DOHH2 (cell line): ENCODE data around the gene GBP4.

Source experiments
- EZH2phosphoT487 ChIP-seq: fragments of 200-600 bp; sonication (generic); IDR thresholded peaks from 2 replicates; pipeline ENCODE4 v1.6.1; 2017; ENCODE audit warnings: borderline replicate concordance, mild to moderate bottlenecking, antibody characterized with exemption, low read length, moderate library complexity, mixed read lengths
- TF ChIP-seq, protein P1 (sequence below): fragments of 200-600 bp; sonication (generic); IDR thresholded peaks from one replicate; pipeline ENCODE4 v1.5.1; 2014; ENCODE audit warnings: antibody characterized with exemption, mild to moderate bottlenecking, low read depth, low read length; ENCODE audit not compliant: poor library complexity, severe bottlenecking

DNA sequence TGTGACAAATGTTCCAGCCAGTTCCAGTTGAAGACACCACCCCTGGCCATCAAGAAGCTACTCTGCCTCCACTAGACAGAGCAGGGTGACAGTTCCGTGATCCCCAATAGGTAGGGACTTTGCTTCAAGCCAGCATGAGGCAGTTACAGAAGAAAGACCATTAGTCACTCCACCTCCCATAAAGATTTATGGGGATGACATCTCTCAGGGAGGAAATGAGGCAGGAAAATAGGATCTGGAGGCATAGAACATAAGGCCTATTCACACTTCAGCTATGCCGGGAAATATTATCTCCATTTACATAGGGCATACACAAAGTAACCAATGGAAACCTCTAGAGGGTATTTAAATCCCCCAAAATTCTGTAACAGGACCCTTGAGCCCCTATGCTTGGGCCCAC is 19.4 kb downstream of the GBP4 start:
- TF ChIP-seq, protein P1, sequence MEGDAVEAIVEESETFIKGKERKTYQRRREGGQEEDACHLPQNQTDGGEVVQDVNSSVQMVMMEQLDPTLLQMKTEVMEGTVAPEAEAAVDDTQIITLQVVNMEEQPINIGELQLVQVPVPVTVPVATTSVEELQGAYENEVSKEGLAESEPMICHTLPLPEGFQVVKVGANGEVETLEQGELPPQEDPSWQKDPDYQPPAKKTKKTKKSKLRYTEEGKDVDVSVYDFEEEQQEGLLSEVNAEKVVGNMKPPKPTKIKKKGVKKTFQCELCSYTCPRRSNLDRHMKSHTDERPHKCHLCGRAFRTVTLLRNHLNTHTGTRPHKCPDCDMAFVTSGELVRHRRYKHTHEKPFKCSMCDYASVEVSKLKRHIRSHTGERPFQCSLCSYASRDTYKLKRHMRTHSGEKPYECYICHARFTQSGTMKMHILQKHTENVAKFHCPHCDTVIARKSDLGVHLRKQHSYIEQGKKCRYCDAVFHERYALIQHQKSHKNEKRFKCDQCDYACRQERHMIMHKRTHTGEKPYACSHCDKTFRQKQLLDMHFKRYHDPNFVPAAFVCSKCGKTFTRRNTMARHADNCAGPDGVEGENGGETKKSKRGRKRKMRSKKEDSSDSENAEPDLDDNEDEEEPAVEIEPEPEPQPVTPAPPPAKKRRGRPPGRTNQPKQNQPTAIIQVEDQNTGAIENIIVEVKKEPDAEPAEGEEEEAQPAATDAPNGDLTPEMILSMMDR: no peak
- no peak for TF ChIP-seq EZH2phosphoT487
